Ovary (tissue), 3 donors: ENCODE data around the gene CELA2A.

ENCODE experiments used
- CTCF ChIP-seq, 3 donors: fragments of 450-650 bp in 2 of 3; fragments of 200-600 bp in 1 of 3; IDR thresholded peaks; one replicate each; pipeline versions ENCODE4 v1.5.1 to v1.8.0; 2016 to 2022; ENCODE audit warnings: antibody characterized with exemption in 3 of 3, mild to moderate bottlenecking in 1 of 3
- EP300 ChIP-seq: sonication (generic); formaldehyde crosslinking; IDR thresholded peaks from one replicate; pipeline ENCODE4 v1.6.1; 2017; ENCODE audit warnings: antibody characterized with exemption
- POLR2A ChIP-seq: fragments of 450-650 bp; IDR thresholded peaks from one replicate; pipeline ENCODE4 v1.6.1; 2017; ENCODE audit warnings: antibody characterized with exemption, mild to moderate bottlenecking, moderate library complexity
- donor health status: DM: no; HTN: no; CAD: no.

DNA sequence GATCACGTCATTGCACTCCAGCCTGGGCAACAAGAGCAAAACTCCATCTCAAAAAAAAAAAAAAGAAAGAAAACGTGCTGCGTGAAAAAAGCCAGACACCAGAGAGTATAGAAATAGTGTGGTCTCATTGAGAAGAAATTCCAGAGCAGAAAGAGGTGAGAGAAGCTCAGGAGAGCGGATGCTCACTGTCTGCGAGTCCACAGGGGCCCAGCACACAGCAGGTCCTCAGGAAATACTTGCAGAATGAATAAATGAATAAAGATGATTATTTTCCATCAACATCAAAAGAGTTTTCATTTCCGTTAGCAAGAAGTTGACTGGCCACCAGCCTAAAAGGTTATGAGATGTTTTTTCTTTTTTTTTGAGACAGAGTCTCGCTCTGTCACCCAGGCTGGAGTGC, 53.1 kb downstream of the CELA2A start:
- no peak for TF ChIP-seq POLR2A
- TF ChIP-seq CTCF (IDR thresholded peaks at IDR 0.05) = no peak
- no peak for TF ChIP-seq EP300
